Activated T-cell treated with anti-CD3 and anti-CD28 coated beads for 24 hours (primary cell): Measurements from ENCODE around the gene RBMS3.

Source experiments
- DNase-seq: peaks from one replicate; pipeline ENCODE4 v3.0.0-alpha.2; 2020; ENCODE audit warnings: low read depth

Gene RBMS3

DNA sequence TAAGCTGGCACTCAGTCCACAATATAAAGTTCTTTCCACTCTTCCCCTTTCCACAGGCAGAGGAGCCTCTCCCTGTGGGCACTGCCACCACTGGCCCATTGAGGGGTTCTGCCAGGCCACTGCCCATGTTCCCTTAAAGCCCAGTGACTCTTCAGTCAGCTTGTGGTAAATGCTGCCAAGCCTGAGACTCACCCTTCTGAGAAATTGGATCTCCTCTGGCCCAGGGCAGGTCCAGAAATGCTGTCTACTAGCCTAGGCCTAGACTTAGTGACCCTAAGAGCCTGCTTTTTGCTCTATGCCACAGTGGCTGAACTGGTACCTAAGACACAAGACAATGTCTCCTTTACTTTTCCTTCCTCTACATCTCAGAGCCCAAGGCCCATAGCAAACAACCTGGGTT lies 295.8 kb downstream of the RBMS3 start:
- no peak for DNase-seq

DNA sequence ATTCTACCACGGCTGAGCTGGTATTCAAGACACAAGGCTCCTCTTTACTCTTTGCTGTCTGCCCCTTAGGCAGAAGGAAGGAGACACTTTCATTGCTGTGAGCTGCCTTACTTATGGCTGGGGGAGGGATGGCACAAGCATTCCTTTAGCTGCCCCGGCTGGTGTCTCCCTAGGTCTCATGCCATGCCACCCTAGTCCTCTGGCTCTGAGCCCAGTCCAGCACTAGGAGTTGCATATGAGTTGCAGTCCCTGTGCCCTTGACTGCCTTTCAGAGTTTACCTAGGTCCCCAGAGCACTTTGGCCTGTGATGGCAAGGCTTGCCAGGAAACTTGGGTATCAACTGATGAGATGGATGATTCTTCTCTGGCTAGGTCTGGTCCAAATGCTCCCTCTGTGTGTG lies 296.4 kb downstream of the RBMS3 start:
- DNase-seq = no peak

DNA sequence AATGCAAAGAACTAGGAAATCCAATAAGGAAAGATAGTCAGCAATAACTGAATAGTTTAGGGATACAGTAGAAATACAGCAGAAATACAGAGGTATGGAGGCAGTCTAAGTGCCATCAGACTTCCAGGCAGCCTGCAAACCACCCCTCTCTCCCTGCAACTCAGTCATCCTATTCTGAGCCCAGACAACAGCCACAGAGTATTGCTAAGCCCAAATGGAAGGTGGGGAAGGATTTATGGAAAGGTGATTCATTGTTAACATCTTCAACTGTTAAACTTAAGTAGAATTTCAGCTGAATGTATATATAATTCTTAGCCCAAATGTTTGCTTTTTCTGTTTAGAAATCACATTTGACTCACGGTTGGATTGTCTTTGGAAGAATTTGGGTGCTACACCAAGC lies 300.4 kb downstream of the RBMS3 start:
- no peak for DNase-seq

DNA sequence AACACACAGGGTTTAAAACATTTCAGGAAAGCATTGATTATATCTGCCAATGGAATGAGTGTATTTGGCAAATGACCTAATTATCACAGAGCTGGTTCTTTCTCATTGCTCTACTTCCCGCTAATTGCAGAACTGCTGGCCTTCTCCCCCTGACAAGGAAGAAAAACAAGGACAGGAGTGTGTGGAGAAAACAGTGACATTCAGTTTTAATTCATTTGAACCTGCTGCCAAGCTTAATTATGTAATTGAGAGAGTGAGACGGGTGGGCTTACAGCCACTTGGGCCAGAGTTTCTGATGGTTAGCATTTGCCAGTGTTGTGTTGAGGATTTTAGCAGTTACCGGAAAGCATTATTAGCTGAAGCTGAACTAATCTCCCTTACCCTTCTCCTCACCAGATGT lies 301.4 kb downstream of the RBMS3 start:
- DNase-seq = no peak

DNA sequence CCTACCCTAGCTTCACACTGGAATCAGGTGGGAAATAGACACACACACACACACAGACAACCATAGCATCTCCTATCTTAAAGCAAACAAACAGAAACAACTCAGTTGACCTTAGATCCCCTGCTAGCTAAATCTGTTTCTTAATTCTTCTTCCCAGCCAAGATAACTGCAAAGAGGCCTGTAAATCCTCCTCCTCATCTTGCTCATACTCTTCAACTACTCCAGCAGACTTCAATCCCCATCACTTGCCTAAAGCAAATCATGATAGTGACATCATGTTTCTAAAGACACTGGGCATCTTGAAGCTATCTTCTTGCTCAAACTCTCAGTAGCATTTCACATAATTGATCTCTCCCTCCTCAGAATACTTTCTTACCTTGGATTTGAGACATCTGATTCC lies 303.0 kb downstream of the RBMS3 start:
- DNase-seq = no peak

DNA sequence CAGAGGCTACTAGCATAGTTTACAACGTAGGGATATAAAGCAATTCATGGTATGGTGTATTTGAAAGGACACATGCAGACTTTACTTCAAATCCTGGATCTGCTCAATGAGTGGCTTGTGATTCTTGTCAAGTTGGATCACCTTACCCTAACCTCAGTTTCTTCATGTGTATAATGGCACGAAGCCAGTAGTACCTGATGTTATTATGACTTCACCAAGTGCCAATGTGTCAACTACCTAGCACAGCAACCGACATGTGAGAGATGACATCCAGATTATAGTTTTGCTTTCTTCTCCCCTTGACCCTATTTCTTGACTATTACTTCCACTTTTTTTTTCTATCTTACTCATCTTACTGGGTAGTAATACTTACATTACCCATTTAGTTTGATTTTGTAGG lies 304.5 kb downstream of the RBMS3 start:
- no peak for DNase-seq

DNA sequence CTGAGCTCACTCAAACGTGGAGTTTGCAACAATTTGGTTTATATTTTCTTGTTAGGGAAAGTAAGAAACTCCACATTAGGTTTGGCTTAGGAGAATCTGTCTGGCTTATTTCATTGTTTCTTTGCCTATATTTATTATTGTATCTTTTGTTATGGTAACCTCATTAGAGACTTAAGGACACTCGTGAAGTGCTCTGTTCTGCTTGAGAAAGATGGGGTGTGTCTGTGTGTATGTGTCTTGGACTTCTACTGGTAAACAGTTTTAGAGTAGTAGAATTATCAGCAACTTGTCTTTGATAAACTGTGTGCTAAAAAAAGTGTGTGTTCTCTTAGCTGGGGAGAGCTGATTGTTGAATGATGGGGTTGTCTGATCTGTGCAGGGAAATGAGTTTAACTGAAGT lies 306.5 kb downstream of the RBMS3 start:
- DNase-seq = no peak

DNA sequence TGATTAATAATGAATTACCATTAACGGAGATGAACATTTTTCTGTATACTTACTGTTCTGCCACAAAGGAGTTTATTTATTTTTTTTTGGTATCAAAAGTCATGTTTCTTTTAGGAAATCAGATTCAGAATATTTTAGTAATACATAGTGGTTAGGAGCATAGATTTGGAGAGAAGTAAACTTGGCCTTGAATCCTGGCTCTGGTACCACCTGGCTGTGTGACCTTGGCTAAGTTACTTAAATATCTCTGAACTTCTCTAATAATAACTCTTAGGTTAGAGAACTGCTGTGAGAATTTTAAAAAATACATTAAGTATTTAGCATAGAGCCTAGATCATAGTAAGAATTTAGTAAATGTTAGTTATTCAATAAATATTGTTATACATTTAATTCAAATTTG lies 309.1 kb downstream of the RBMS3 start:
- DNase-seq = no peak

DNA sequence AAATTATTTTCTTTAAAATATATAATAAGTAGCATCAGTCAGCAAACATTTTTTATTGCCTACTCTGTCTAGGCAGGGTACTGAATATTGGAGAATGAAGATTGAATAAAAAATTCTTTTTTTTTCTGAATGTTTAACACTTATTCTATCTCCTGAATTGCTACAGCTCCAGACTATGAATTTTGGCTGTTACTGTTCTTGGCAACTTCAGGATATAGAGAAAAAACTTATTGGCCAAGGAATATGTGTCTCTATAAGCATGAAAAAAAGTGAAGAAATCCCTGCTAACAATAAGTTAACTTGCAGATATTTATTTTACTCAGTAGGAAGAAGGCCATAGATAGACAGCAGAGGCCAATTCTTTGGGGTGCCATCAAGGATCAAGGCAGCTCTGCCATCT lies 309.6 kb downstream of the RBMS3 start:
- no peak for DNase-seq

DNA sequence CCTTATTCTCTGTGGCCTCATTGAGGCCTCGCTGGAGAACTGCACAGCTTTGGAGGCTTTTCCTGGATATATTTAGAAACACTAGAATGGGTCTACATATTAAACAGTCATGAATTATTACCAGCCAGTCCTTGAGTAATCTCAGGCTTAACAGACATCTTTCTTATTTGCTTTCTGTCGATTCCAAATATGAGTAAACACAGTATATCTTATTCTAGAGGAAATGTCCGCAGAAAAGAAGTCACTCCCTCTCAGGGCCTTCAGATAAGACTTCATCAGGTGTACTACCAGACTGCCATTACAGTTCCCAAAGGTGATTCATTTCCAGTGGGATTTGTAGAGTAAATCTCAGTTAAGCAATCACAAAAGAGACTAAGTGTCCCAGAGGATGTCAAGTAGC lies 310.7 kb downstream of the RBMS3 start:
- DNase-seq = no peak

DNA sequence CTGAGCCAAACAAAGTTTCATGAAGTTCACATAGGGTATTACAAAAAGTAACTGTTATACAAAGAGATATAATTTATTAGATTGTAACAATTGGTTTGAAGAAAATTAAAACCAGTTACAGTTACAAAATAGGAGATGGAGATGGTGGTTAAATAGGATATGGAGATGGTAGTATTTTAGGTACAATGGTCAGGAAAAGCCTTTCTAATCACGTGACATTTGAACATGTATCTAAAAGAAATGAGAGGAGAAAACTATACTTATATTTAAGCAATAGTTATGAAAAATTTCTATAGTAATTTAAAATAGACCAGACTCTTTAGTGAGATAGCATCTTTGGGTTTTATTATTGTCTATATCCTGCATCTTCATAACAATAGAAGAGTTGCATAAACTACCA lies 312.9 kb downstream of the RBMS3 start:
- no peak for DNase-seq

DNA sequence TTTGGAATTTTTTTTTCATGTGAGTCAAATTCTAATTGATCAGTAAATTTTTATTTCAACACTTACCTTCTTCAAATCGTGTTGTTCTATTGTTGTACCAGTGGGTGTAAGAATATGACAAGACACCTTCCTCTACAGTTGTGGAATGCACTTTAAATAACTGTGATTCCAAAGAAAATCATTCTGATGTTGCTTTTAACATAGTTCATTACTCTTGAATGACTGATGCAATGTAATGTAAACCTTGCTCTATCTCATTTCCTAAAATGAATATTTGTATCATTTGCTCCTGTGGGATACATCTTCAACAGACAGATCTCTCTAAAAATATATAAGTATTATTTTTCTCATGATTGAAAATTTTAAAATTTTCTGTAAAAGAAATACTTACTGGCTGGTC lies 313.4 kb downstream of the RBMS3 start:
- DNase-seq = no peak

DNA sequence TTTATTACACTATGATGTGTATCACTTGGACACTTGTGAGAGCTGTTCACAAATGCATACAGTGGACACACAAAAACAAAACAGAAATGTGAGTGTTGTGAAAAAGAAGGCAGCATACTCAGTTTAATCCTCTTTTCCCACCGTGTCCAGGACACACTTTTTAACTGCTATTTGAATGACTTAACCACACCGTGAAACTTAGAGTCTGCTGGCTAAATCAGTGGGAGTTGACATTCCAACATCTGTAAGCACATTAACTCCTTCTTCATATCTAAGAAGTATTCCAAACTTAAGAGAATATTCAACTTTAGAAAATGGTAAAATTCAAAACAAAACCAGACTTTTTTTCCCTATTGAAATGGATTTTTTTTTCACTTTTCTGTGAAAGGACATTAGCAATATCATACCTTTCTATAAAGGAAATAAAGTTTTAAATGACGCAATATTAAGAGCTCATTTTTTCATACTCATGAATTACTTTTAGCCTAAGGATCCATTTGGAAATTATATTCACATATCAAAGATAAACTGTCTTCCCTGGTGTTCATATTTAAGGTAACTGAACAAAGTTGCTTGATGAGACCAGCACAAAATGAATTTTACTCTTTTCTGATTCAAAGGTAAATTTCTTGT lies 316.6 kb downstream of the RBMS3 start:
- DNase-seq = no peak

DNA sequence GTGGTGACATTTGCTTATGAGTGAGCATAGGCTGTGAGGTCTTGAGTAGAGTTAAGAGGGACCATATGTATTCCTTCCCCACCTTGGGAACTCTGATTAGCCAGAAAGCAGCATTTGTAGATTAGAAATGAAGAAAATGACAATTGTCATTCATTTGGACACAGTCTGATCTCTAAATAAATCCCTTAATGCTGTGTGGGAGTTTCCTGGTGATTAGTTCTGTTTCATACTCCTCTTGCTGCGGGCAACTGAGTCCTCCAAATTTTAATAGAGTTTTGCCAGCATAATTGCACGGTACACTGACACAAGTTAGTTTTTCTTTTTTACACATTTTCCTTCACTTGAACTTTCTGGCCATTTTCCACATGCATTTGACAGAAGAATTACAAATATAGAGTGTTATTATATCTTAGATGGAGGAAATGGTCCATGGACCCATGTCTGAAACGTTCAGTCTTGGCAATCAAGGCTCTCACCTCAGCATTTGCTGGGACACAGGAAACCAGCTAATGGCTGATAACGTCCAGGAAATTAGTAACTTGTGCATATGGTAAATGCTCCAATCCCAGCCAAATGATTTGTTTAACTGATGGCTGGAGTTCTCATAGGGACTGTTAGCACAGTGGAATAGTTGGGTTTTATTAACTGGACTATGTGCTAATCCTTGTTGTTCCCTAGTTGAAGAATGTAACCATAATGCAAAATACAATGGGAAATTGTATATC lies 321.2 kb downstream of the RBMS3 start:
- DNase-seq = no peak

DNA sequence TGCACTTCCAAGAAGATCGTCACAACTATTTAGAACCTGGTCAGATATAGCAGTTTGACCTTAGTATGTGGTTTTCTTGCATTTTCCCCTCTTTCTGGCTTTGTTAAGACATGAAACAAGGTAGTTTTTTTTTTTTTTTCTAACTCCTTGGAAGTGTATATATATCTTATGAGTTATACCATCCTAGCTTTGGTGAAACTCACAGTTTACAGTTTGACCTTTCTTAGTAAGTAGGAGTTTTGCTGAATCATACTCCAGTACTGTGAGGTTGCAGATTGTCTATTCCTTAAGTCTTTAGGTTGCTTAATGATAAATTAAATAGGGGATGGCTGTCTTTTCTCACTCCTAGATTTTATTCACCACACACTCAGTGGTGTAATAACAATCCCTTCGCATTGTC lies 325.0 kb downstream of the RBMS3 start:
- DNase-seq = no peak

DNA sequence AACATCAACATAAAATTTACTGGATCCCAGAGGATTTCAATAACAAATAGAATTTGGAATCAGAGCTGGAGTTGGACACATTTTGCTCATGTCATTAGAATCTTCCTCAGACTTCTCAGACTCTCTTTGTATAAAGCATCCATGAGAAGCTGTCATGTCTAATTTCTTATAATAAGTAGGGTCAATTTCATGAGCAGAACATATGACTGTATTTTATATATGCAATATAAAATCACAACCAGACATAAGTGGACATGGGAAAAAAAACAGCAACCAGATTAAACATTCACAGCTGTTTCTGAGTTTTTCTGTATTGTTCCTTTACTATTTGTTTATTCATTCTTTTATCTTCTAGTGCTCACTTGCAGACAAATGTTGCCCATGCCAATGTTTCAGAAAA lies 325.5 kb downstream of the RBMS3 start:
- no peak for DNase-seq

DNA sequence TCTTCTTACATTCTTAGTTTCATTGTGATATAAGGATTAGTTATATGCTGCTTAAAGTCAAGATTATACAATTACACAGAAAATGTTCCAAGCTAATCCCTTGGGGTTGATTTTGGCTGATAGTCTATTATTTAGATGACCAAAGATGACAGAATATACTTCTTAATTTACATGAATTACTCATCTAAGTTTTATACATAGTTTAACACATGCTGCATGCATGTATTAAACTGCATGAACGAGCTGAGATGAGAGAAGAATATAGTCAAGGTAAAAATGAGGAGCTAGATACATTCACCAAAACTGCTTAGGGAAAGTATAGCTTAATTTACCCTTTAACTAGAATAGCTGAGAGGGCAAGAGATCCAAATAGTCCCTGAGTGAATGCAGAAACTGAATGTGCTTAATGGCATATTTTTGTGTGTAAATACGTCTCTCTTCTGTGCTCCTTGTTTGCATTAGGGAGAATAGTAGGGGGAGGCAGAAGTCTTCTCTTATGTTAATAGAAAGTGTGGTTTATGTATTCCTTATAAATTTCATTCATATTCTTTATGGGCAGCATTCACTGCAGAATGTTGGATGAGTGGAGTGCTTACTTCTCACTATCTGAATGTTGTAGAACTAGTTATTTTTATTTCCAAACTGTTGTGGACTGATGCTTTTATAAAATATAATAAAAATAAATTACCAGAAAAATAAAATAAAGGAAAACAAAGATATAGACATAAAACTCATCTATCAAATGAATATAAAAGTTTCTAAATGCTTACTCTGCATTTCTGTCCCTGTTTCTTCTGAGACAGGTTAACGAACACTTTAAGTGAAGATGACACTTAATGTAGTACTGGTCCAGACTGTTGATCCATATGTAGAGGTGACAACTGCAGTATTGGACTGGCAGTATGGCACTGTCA lies 327.8 kb downstream of the RBMS3 start:
- DNase-seq = no peak

DNA sequence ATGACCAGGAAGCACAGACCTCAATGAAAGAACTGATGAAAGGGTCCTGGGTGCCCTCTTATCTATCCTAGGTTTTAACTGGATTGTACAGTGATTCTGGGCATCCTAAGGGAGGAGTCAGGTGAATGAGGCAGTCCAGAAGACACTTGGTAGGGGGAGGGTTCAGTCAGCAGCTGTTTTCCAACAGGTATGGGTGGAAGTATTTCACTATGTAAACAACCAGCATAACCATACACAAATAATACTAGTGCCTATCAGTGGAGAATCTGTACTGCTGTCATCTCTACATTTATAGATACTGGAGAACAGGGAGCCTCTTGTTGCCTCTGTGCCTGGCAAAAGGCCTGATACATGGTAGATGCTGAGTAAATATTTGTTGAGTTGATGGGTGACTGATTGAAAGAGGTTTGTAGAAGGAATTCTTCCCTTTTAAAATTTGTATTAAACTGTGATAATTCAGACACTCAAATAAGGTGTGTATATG lies 328.5 kb downstream of the RBMS3 start:
- no peak for DNase-seq

DNA sequence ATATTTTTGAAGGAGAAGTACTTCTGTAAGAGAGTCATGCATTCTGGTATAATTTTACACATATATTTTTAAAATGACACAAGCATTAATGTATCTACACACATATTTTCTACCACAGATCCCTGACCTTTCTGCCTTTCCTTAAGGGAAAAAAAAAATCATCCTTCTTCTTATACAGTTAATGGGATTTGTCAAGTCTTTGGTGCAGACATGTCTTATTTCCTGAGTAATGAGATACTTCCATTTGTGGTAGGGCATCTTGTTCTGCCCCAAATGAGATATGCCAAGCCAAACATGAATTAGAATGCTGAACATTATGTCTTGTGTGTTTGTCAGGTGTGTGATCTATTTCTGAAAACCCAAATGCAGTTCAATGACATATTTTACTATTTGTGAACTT lies 329.9 kb downstream of the RBMS3 start:
- DNase-seq = no peak

DNA sequence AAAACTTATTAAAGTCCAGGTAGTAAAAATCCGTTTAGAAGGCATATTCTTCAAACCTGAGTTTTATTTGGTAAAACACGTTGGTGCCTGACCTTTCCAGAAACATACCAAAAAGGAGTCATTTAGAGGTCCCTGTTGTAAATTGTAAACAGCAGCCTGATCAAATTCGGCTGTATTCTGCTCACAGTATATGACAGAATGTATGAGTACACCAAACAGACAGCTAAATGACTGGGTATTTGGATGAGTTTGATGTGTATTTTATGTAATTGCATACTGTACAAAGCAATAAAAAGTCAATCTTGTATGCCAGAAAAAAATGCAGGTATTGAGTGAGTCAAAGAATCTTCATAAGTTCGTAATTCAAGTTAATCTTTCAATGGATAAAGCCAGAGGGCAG lies 330.4 kb downstream of the RBMS3 start:
- no peak for DNase-seq

DNA sequence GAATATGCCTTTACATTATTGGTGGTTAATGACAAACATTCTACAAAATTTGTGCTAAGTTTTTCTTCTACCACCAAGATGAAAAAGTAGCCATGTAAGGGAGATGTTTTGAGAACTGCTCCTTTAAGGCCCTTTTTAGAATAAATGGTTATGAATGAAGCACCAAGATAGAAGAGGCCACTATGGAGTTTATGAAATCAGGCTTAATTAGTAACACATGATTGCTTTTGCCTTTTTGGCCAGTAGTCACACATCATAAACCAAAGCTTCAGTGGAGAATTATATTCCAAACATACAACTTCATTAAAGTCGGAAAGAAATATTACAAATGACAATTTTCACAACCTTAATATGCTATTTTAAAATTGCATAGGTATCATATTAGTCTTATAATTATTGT lies 331.7 kb downstream of the RBMS3 start:
- no peak for DNase-seq

DNA sequence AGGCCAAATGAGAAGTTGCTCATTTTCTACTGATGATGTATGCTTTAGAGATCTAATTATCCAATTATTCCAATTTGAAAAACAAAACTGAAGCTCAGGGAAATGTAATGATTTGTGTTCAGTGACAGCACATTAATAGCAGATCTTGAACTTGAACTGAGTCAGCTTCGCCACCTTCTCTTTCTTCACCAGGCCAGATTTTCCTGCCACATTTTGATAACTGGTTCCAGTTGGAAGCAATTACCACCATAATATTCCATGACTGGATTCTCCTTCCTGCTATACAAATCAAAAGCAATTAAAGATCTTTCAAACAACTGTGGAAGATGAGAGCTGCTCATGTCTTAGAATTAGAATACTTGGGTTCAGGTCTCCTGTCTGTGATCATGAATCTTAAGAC lies 334.1 kb downstream of the RBMS3 start:
- DNase-seq = no peak
